HEK293 (cell line): ENCODE results near the gene COMMD7.

Source experiments
- TF ChIP-seq, protein P1 (sequence below): fragments of 450-650 bp; IDR thresholded peaks from 2 replicates; pipeline ENCODE4 v1.5.1; 2018; ENCODE audit warnings: missing biosample characterization, mild to moderate bottlenecking, missing genetic modification characterization
- TF ChIP-seq, protein P2 (sequence below): fragments of 450-650 bp; formaldehyde crosslinking; IDR thresholded peaks from 2 replicates; pipeline ENCODE4 v1.5.1; 2016; ENCODE audit warnings: missing biosample characterization, missing genetic modification characterization

DNA sequence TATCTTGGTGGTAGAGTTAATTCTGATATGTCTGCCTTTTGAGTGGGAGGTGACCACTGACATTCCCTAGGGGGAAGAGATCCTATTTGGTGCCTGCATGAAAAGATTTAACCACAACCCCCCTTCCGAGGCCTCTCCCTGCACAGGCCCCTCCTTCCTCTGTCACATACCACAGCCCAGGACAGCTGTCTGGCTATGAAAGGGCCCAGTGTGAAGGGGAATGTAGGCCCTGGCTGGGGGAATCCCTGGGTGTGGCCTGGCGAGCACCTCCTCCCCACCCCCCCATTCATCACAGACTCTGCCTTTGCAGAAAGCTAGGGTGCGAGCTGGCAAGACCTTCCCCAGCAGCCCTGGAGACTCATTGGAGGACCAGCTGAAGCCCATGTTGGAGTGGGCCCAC, 49.0 kb upstream of the COMMD7 start:
- TF ChIP-seq, protein P1, sequence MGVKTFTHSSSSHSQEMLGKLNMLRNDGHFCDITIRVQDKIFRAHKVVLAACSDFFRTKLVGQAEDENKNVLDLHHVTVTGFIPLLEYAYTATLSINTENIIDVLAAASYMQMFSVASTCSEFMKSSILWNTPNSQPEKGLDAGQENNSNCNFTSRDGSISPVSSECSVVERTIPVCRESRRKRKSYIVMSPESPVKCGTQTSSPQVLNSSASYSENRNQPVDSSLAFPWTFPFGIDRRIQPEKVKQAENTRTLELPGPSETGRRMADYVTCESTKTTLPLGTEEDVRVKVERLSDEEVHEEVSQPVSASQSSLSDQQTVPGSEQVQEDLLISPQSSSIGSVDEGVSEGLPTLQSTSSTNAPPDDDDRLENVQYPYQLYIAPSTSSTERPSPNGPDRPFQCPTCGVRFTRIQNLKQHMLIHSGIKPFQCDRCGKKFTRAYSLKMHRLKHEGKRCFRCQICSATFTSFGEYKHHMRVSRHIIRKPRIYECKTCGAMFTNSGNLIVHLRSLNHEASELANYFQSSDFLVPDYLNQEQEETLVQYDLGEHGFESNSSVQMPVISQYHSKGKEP (tag by site-specific recombination) = no peak
- TF ChIP-seq, protein P2, sequence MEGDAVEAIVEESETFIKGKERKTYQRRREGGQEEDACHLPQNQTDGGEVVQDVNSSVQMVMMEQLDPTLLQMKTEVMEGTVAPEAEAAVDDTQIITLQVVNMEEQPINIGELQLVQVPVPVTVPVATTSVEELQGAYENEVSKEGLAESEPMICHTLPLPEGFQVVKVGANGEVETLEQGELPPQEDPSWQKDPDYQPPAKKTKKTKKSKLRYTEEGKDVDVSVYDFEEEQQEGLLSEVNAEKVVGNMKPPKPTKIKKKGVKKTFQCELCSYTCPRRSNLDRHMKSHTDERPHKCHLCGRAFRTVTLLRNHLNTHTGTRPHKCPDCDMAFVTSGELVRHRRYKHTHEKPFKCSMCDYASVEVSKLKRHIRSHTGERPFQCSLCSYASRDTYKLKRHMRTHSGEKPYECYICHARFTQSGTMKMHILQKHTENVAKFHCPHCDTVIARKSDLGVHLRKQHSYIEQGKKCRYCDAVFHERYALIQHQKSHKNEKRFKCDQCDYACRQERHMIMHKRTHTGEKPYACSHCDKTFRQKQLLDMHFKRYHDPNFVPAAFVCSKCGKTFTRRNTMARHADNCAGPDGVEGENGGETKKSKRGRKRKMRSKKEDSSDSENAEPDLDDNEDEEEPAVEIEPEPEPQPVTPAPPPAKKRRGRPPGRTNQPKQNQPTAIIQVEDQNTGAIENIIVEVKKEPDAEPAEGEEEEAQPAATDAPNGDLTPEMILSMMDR (tag by site-specific recombination) = no peak
